ENCODE measurements around the gene SOX21. TPM values are rescaled to one million over a fixed set of nuclear protein-coding genes. Genes with fewer than 3 reads are reported as not detected.

Gene SOX21
- total RNA-seq, 1 donor from 2014 or later = not detected

- H3K4me3 ChIP-seq = peak overlapping the region; percentile 56
- no peak overlapping the region for H3K27ac ChIP-seq (replicated peaks)
- intact Hi-C loops (cut with micrococcal nuclease) = no loop called here
- peaks cover 51% of the 10 kb centered on the region for H3K4me1 ChIP-seq
- H3K36me3 ChIP-seq = no peaks in the 10 kb centered on the region
- no peak for DNase-seq
- no peaks in the 10 kb centered on the region for H3K9me3 ChIP-seq (replicated peaks)
- peak; percentile 10 for TF ChIP-seq CTCF (IDR thresholded peaks at IDR 0.05; ENCODE audit: borderline replicate concordance)
- peaks cover 100% of the 10 kb centered on the region for H3K27me3 ChIP-seq (ENCODE audit: low read depth)
These were observed 1.3 kb downstream of the SOX21 start for GRCh38 chr13:94710881-94711560.

- intact Hi-C loops (cut with micrococcal nuclease) = no loop called here
- Histone ChIP-seq H3K27me3 (ENCODE audit: low read depth) (peaks cover 100% of the 10 kb centered on the region), H3K9me3 (replicated peaks) (no peaks in the 10 kb centered on the region), H3K27ac (replicated peaks) (no peak overlapping the region), H3K4me3 (no peak overlapping the region), H3K4me1 (peaks cover 51% of the 10 kb centered on the region), H3K36me3 (no peaks in the 10 kb centered on the region)
- TF ChIP-seq CTCF (IDR thresholded peaks at IDR 0.05; ENCODE audit: borderline replicate concordance) = no peak
- DNase-seq = no peak
These were observed 2.1 kb downstream of the SOX21 start for GRCh38 chr13:94710065-94710781.

- H3K4me1 ChIP-seq = peaks cover 51% of the 10 kb centered on the region
These were observed 3.1 kb downstream of the SOX21 start for GRCh38 chr13:94709001-94709834.

GRCh38 chr13:94708031-94708859 is 4.1 kb downstream of the SOX21 start:
- Histone ChIP-seq H3K4me1 (peaks cover 49% of the 10 kb centered on the region), H3K4me3 (no peak overlapping the region), H3K36me3 (no peaks in the 10 kb centered on the region), H3K9me3 (replicated peaks) (no peaks in the 10 kb centered on the region), H3K27ac (replicated peaks) (no peak overlapping the region), H3K27me3 (ENCODE audit: low read depth) (peaks cover 100% of the 10 kb centered on the region)
- intact Hi-C loops (cut with micrococcal nuclease) = no loop called here
- DNase-seq = no peak
- TF ChIP-seq CTCF (IDR thresholded peaks at IDR 0.05; ENCODE audit: borderline replicate concordance) = no peak

More at GRCh38 chr13:94709001-94709834, 3.1 kb downstream of the SOX21 start:
- intact Hi-C loops (cut with micrococcal nuclease) = no loop called here
- H3K27me3 ChIP-seq (ENCODE audit: low read depth) = peaks cover 100% of the 10 kb centered on the region
- TF ChIP-seq CTCF (IDR thresholded peaks at IDR 0.05; ENCODE audit: borderline replicate concordance) = no peak
- H3K9me3 ChIP-seq (replicated peaks) = no peaks in the 10 kb centered on the region
- H3K27ac ChIP-seq (replicated peaks) = no peak overlapping the region
- no peaks in the 10 kb centered on the region for H3K36me3 ChIP-seq
- no peak overlapping the region for H3K4me3 ChIP-seq
- no peak for DNase-seq

Measured in left ventricle myocardium inferior (tissue), 1 donor.